Astrocyte of the spinal cord (primary cell): Measurements from ENCODE around the gene CARNS1.
A peak's percentile ranks its signal among the peaks of the same experiment; 100 is the strongest.

Source experiments
- DNase-seq: peaks from one replicate; pipeline ENCODE4 v3.0.0; 2011; ENCODE audit warnings: low read depth, low spot score
- H3K4me3 ChIP-seq: 2 replicates; pipeline ENCODE4 v1.5.1; 2011; ENCODE audit warnings: low read depth, mild to moderate bottlenecking, low read length, moderate library complexity
- CTCF ChIP-seq: IDR thresholded peaks from 2 replicates; pipeline ENCODE4 v1.5.1; 2012; ENCODE audit warnings: low read depth, mild to moderate bottlenecking, low read length, inconsistent platforms
- in situ Hi-C: cut with HindIII; loops from 2 replicates; pipeline ENCODE4 v1.10.0; 2017; ENCODE audit warnings: low sequenced_read_pairs

The CARNS1 gene

GRCh38 chr11:67435727-67436458 lies 20.4 kb downstream of the CARNS1 start:
- no peak overlapping the region for H3K4me3 ChIP-seq
- in situ Hi-C loops: no loop called here
- no peak for TF ChIP-seq CTCF
- DNase-seq: no peak

- no peak for TF ChIP-seq CTCF
- in situ Hi-C loops: no loop called here
- H3K4me3 ChIP-seq: no peak overlapping the region
- peak; percentile 11 for DNase-seq
These were observed 21.1 kb downstream of the CARNS1 start for GRCh38 chr11:67436459-67437081.

GRCh38 chr11:67437082-67437808 lies 21.8 kb downstream of the CARNS1 start, which contains the start of gene PTPRCAP:
TSS of gene PTPRCAP (minus strand) at chr11:67437682. CDS start at chr11:67437619, 63 bp downstream.
- DNase-seq: no peak
- TF ChIP-seq CTCF: no peak
- H3K4me3 ChIP-seq: no peak within 1 kb of the TSS
- in situ Hi-C loops: no loop called here

GRCh38 chr11:67437809-67438157 lies 22.3 kb downstream of the CARNS1 start:
- TF ChIP-seq CTCF: no peak
- DNase-seq: no peak
- H3K4me3 ChIP-seq: no peak overlapping the region
- in situ Hi-C loops: no loop called here

GRCh38 chr11:67438158-67438902 lies 22.9 kb downstream of the CARNS1 start:
- in situ Hi-C loops: no loop called here
- no peak for DNase-seq
- TF ChIP-seq CTCF: no peak
- no peak overlapping the region for H3K4me3 ChIP-seq
